ENCODE results near the gene SLC6A19. TPM values are rescaled to one million over a fixed set of nuclear protein-coding genes. Genes with fewer than 3 reads are reported as not detected.

SLC6A19 gene
- total RNA-seq, 1 experiment from 2014 or later: not detected

DNA sequence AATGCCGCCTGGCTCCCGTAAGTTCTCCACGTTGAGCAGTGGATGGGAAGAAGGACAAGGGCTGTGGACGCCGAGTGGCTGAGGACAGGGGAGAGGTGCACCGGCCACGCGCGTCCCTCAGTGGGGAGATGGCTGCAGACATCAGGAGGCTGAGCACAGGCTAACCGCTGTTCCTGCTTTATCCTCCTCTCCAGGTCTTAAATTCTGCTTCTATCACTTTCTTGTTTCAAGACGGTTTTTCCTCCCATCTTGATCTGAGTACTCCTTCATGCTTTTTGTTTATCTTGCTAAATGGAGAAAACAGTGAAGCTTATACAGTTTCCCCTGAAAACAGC, 42.1 kb upstream of the SLC6A19 start:
- DNase-seq (ENCODE audit: low spot score): no peak
- H3K9me3 ChIP-seq (ENCODE audit: low read depth, low read length, poor library complexity, severe bottlenecking): no peaks in the 10 kb centered on the region
- no peak overlapping the region for H3K4me3 ChIP-seq (ENCODE audit: low read depth, low read length, poor library complexity, severe bottlenecking)
- TF ChIP-seq, protein P1, sequence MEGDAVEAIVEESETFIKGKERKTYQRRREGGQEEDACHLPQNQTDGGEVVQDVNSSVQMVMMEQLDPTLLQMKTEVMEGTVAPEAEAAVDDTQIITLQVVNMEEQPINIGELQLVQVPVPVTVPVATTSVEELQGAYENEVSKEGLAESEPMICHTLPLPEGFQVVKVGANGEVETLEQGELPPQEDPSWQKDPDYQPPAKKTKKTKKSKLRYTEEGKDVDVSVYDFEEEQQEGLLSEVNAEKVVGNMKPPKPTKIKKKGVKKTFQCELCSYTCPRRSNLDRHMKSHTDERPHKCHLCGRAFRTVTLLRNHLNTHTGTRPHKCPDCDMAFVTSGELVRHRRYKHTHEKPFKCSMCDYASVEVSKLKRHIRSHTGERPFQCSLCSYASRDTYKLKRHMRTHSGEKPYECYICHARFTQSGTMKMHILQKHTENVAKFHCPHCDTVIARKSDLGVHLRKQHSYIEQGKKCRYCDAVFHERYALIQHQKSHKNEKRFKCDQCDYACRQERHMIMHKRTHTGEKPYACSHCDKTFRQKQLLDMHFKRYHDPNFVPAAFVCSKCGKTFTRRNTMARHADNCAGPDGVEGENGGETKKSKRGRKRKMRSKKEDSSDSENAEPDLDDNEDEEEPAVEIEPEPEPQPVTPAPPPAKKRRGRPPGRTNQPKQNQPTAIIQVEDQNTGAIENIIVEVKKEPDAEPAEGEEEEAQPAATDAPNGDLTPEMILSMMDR (conservative IDR thresholded peaks at IDR 0.05; ENCODE audit: low read depth, low read length): no peak
- TF ChIP-seq EZH2 (IDR thresholded peaks at IDR 0.05; ENCODE audit: borderline replicate concordance, low read depth, low read length, poor library complexity, severe bottlenecking): no peak
- no peaks in the 10 kb centered on the region for H3K4me1 ChIP-seq (ENCODE audit: insufficient read depth, low read length, poor library complexity, severe bottlenecking)
- H3K27ac ChIP-seq (ENCODE audit: low read depth, low read length, poor library complexity, severe bottlenecking): no peak overlapping the region
- intact Hi-C loops (cut with micrococcal nuclease; ENCODE audit: unreplicated experiment): no loop called here
- CTCF ChIA-PET: no interaction called here
- POLR2A ChIA-PET (ENCODE audit: low non-redundant PET): no interaction called here
- BruUV-seq (replicated peaks): no TSS peak
- no peaks in the 10 kb centered on the region for H3K36me3 ChIP-seq (ENCODE audit: insufficient read depth, low read length, poor library complexity, severe bottlenecking)
- peaks cover 19% of the 10 kb centered on the region for H3K27me3 ChIP-seq (replicated peaks; ENCODE audit: insufficient read depth, low read depth, low read length, poor library complexity)

DNA sequence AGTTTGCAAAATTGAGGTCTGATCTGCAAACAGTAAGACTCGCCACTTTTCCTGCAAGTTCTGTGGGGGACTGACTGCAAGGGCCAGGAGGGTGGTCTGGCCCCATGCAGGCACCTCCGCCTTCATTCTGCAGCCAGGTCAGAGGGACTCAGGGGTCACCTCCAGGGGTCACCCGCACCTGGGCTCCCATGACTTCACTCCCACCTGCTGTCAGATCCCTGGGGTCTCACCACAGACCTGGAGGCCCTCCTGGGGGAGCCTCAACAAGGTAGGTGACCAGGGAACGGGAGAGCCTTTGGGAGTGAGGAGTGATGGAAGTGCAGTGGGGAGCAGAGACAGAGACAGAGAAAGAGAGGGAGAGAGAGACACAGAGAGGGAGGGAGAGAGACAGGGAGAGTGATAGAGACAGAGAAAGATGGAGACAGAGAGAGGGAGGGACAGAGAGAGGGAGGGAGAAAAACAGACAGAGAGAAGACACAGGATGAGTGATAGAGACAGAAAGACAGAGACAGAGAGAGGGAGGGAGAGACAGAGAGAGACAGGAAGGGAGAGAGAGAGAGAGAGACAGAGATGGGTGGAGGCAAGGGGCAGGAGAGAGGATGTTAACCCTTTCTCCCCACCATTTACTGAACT, 41.5 kb upstream of the SLC6A19 start:
- Histone ChIP-seq H3K4me3 (ENCODE audit: low read depth, low read length, poor library complexity, severe bottlenecking) (no peak overlapping the region), H3K27ac (ENCODE audit: low read depth, low read length, poor library complexity, severe bottlenecking) (no peak overlapping the region), H3K9me3 (ENCODE audit: low read depth, low read length, poor library complexity, severe bottlenecking) (no peaks in the 10 kb centered on the region), H3K27me3 (replicated peaks; ENCODE audit: insufficient read depth, low read depth, low read length, poor library complexity) (peaks cover 19% of the 10 kb centered on the region), H3K36me3 (ENCODE audit: insufficient read depth, low read length, poor library complexity, severe bottlenecking) (no peaks in the 10 kb centered on the region), H3K4me1 (ENCODE audit: insufficient read depth, low read length, poor library complexity, severe bottlenecking) (no peaks in the 10 kb centered on the region)
- TF ChIP-seq, protein P1 (conservative IDR thresholded peaks at IDR 0.05; ENCODE audit: low read depth, low read length): no peak
- TF ChIP-seq EZH2 (IDR thresholded peaks at IDR 0.05; ENCODE audit: borderline replicate concordance, low read depth, low read length, poor library complexity, severe bottlenecking): no peak
- intact Hi-C loops (cut with micrococcal nuclease; ENCODE audit: unreplicated experiment): no loop called here
- ChIA-PET POLR2A (ENCODE audit: low non-redundant PET) (no interaction called here), CTCF (no interaction called here)
- no TSS peak for BruUV-seq (replicated peaks)
- DNase-seq (ENCODE audit: low spot score): no peak

DNA sequence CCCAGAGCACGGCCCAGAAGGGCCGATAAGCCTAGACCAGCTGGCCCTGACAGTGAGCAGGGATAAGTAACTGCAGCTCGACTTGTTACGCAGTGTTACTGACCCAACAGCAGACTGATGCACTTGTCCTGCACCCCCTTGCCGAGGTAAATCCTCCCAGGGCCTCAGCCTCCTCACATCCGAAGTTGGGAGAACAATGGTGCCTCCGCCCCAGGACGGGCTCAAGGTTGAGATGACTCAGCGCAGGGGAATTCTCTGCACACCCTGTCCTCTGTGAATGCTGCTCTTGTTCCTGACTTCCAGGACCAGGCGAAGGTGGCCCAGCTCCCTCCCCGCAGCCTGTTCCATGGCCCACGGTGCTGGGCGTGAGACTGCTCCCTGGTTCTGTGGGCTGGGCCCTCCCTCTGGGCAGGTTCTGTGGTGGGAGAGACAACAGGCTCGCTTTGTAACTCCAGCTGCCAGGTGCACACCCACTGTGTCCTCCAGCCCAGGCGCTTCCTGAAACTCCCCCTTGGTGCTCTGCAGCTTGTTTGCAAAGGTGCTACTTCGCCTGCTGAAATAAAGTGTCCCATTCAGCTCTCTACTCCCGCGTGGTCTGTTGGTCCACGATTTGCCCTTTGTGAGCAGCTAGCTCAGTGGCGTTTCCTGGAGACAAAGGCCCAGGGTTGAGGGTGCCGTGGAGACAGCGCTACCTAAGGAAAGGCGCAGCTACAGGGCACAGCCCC, 40.1 kb upstream of the SLC6A19 start:
- Histone ChIP-seq H3K27ac (ENCODE audit: low read depth, low read length, poor library complexity, severe bottlenecking) (no peak overlapping the region), H3K4me3 (ENCODE audit: low read depth, low read length, poor library complexity, severe bottlenecking) (no peak overlapping the region), H3K4me1 (ENCODE audit: insufficient read depth, low read length, poor library complexity, severe bottlenecking) (no peaks in the 10 kb centered on the region), H3K36me3 (ENCODE audit: insufficient read depth, low read length, poor library complexity, severe bottlenecking) (no peaks in the 10 kb centered on the region), H3K27me3 (replicated peaks; ENCODE audit: insufficient read depth, low read depth, low read length, poor library complexity) (peaks cover 6% of the 10 kb centered on the region), H3K9me3 (ENCODE audit: low read depth, low read length, poor library complexity, severe bottlenecking) (no peaks in the 10 kb centered on the region)
- TF ChIP-seq, protein P1 (conservative IDR thresholded peaks at IDR 0.05; ENCODE audit: low read depth, low read length): no peak
- no peak for TF ChIP-seq EZH2 (IDR thresholded peaks at IDR 0.05; ENCODE audit: borderline replicate concordance, low read depth, low read length, poor library complexity, severe bottlenecking)
- ChIA-PET POLR2A (ENCODE audit: low non-redundant PET) (no interaction called here), CTCF (no interaction called here)
- DNase-seq (ENCODE audit: low spot score): no peak
- intact Hi-C loops (cut with micrococcal nuclease; ENCODE audit: unreplicated experiment): no loop called here
- BruUV-seq (replicated peaks): no TSS peak

Measured in A673 (cell line).